GM23248 (cell line): ENCODE data around the gene OR2V2. TPM values are rescaled to one million over a fixed set of nuclear protein-coding genes. Genes with fewer than 3 reads are reported as not detected.

Experiments used
- DNase-seq: peaks from one replicate; pipeline ENCODE4 v3.0.0-alpha.2; 2015
- H2AFZ ChIP-seq: fragments of 200-600 bp; sonication (generic); 2 replicates; pipeline ENCODE4 v1.6.1; 2016; ENCODE audit warnings: antibody characterized with exemption
- H3F3A ChIP-seq: fragments of 200-600 bp; sonication (generic); 2 replicates; pipeline ENCODE4 v1.6.1; 2016; ENCODE audit warnings: mild to moderate bottlenecking, antibody characterized with exemption, mixed run types; ENCODE audit not compliant: insufficient read depth
- H3K27ac ChIP-seq: fragments of 200-600 bp; sonication (generic); 2 replicates; pipeline ENCODE4 v1.5.1; 2016; ENCODE audit warnings: mild to moderate bottlenecking
- H3K27me3 ChIP-seq: fragments of 200-600 bp; sonication (generic); replicated peaks from 2 replicates; pipeline ENCODE4 v1.6.1; 2016; ENCODE audit warnings: mild to moderate bottlenecking; ENCODE audit not compliant: insufficient read depth
- H3K36me3 ChIP-seq: fragments of 200-600 bp; sonication (generic); 2 replicates; pipeline ENCODE4 v1.6.1; 2016; ENCODE audit warnings: low read depth, mild to moderate bottlenecking
- H3K4me1 ChIP-seq: fragments of 200-600 bp; sonication (generic); 2 replicates; pipeline ENCODE4 v1.6.1; 2016; ENCODE audit warnings: mild to moderate bottlenecking; ENCODE audit not compliant: insufficient read depth
- H3K4me2 ChIP-seq: fragments of 200-600 bp; sonication (generic); one replicate; pipeline ENCODE4 v1.6.1; 2016; ENCODE audit warnings: mild to moderate bottlenecking; ENCODE audit not compliant: unreplicated experiment
- H3K4me3 ChIP-seq: fragments of 200-600 bp; sonication (generic); 2 replicates; pipeline ENCODE4 v1.5.1; 2016; ENCODE audit warnings: mild to moderate bottlenecking
- H3K79me2 ChIP-seq: fragments of 200-600 bp; sonication (generic); 2 replicates; pipeline ENCODE4 v1.6.1; 2016; ENCODE audit warnings: mild to moderate bottlenecking; ENCODE audit not compliant: insufficient read depth
- H3K9ac ChIP-seq: fragments of 200-600 bp; sonication (generic); 2 replicates; pipeline ENCODE4 v1.6.1; 2016; ENCODE audit warnings: mild to moderate bottlenecking
- H3K9me2 ChIP-seq: fragments of 200-600 bp; sonication (generic); 2 replicates; pipeline ENCODE4 v1.6.1; 2016; ENCODE audit warnings: mixed run types, mild to moderate bottlenecking, moderate library complexity; ENCODE audit not compliant: insufficient read depth
- H3K9me3 ChIP-seq: fragments of 200-600 bp; sonication (generic); one replicate; pipeline ENCODE4 v1.6.1; 2017; ENCODE audit warnings: low read depth
- H4K20me1 ChIP-seq: fragments of 200-600 bp; sonication (generic); 2 replicates; pipeline ENCODE4 v1.6.0; 2016; ENCODE audit not compliant: insufficient read depth
- EZH2 ChIP-seq: fragments of 200-600 bp; sonication (generic); IDR thresholded peaks from 2 replicates; pipeline ENCODE4 v1.6.1; 2018; ENCODE audit warnings: antibody characterized with exemption, mild to moderate bottlenecking; ENCODE audit not compliant: insufficient read depth, poor library complexity, severe bottlenecking
- EZH2phosphoT487 ChIP-seq: fragments of 200-600 bp; sonication (generic); IDR thresholded peaks from 2 replicates; pipeline ENCODE4 v1.6.1; 2018; ENCODE audit warnings: antibody characterized with exemption, moderate library complexity, mild to moderate bottlenecking, low read depth; ENCODE audit not compliant: insufficient read depth
- WGBS, 2 experiments: methylation state at CpG; one replicate each; pipeline ENCODE4 v1.1.6; 2015 to 2017; ENCODE audit warnings: low lambda C conversion rate in 2 of 2, low coverage in 1 of 2; ENCODE audit errors: missing lambda C conversion rate in 2 of 2; 5-methylcytosine and 5-hydroxymethylcytosine counted together
- in situ Hi-C: fragments of 300-500 bp; cut with MboI; formaldehyde crosslinking; loops from 2 replicates; pipeline ENCODE4 v1.15.0; 2020
- polyA plus RNA-seq: library from polyadenylated mRNA; unstranded; fragments of >200 nt; fragmentation: Nextera tagmentation; extraction: Ambion mirVana; gene quantifications from 2 replicates; pipeline ENCODE4 v1.2.1, GENCODE V29; 2016
- total RNA-seq: library from RNA; depleted of rRNA; stranded (reverse); fragments of >200 nt; shearing (Covaris generic); gene quantifications from 2 replicates; pipeline ENCODE4 v1.2.3, GENCODE V29; 2014

OR2V2 gene
- total and polyA plus RNA-seq, 2 experiments from 2014 or later: not detected

- in situ Hi-C loops: no loop called here
- no peaks in the 10 kb centered on the region for H3K36me3 ChIP-seq
- H3K27me3 ChIP-seq: no peaks in the 10 kb centered on the region; the same call in 1 of the 2 replicates
These were observed 16.4 kb upstream of the OR2V2 start, which contains the start of gene OR2V1 for GRCh38 chr5:181130832-181131496. OR2V1 (minus strand) TSS chr5:181131169; CDS start chr5:181125304, 5,865 bp downstream.

GRCh38 chr5:181131514-181131913, 15.9 kb upstream of the OR2V2 start:
- no peaks in the 10 kb centered on the region; the same call in 1 of the 2 replicates for H3K27me3 ChIP-seq
- in situ Hi-C loops: no loop called here
- H3K4me1 ChIP-seq: 0 out of 2 replicates have a peak, but pooled peaks cover 5% of the 10 kb centered on the region
- no peak overlapping the region for H2AFZ ChIP-seq
- no peak overlapping the region for H3K4me2 ChIP-seq
- H3F3A ChIP-seq: peaks cover 6% of the 10 kb centered on the region; the same call in 1 of the 2 replicates
- H3K27ac ChIP-seq: no peak overlapping the region
- H4K20me1 ChIP-seq: no peaks in the 10 kb centered on the region
- H3K36me3 ChIP-seq: no peaks in the 10 kb centered on the region
- 76% methylated on average over 11 of the region's 11 CpGs for WGBS, 2 experiments
- H3K9ac ChIP-seq: no peak overlapping the region
- no peak overlapping the region for H3K4me3 ChIP-seq
- H3K9me3 ChIP-seq: no peaks in the 10 kb centered on the region
- no peaks in the 10 kb centered on the region for H3K79me2 ChIP-seq
- TF ChIP-seq EZH2phosphoT487 (no peak), EZH2 (no peak)
- DNase-seq: no peak
- H3K9me2 ChIP-seq: no peaks in the 10 kb centered on the region

More at GRCh38 chr5:181130832-181131496, 16.4 kb upstream of the OR2V2 start, which contains the start of gene OR2V1:
- Histone ChIP-seq H3K27ac (no peak within 1 kb of the TSS), H3K4me3 (no peak within 1 kb of the TSS), H3F3A (peaks cover 6% of the 10 kb centered on the region; the same call in 1 of the 2 replicates), H3K4me2 (no peak within 1 kb of the TSS), H3K4me1 (0 out of 2 replicates have a peak, but pooled peaks cover 5% of the 10 kb centered on the region), H3K79me2 (no peaks in the 10 kb centered on the region), H4K20me1 (no peaks in the 10 kb centered on the region), H3K9me3 (no peaks in the 10 kb centered on the region), H2AFZ (no peak within 1 kb of the TSS), H3K9ac (no peak within 1 kb of the TSS), H3K9me2 (no peaks in the 10 kb centered on the region)
- TF ChIP-seq EZH2 (no peak), EZH2phosphoT487 (no peak)
- DNase-seq: no peak
- WGBS, 2 experiments: 52 to 54% methylated on average over 14 of the region's 14 CpGs

- Histone ChIP-seq H3K4me3 (no peak overlapping the region), H3K79me2 (no peaks in the 10 kb centered on the region), H3K27ac (no peak overlapping the region), H3K4me1 (0 out of 2 replicates have a peak, but pooled peaks cover 5% of the 10 kb centered on the region), H3K36me3 (no peaks in the 10 kb centered on the region), H3K9ac (no peak overlapping the region), H3K9me2 (no peaks in the 10 kb centered on the region), H2AFZ (no peak overlapping the region), H3K4me2 (no peak overlapping the region), H4K20me1 (no peaks in the 10 kb centered on the region), H3K27me3 (no peaks in the 10 kb centered on the region; the same call in none of the 2 replicates), H3F3A (peaks cover 6% of the 10 kb centered on the region; the same call in 1 of the 2 replicates), H3K9me3 (no peaks in the 10 kb centered on the region)
- in situ Hi-C loops: no loop called here
- no peak for DNase-seq
- TF ChIP-seq EZH2: no peak
- TF ChIP-seq EZH2phosphoT487: no peak
- 76 to 82% methylated on average over 3 of the region's 3 CpGs for WGBS, 2 experiments
These were observed 14.3 kb upstream of the OR2V2 start for GRCh38 chr5:181133083-181133482.

GRCh38 chr5:181133610-181134231, 13.7 kb upstream of the OR2V2 start:
- Histone ChIP-seq H3F3A (peaks cover 6% of the 10 kb centered on the region; the same call in 1 of the 2 replicates), H4K20me1 (no peaks in the 10 kb centered on the region), H3K4me1 (0 out of 2 replicates have a peak, but pooled peaks cover 5% of the 10 kb centered on the region), H3K27ac (no peak overlapping the region), H3K9me2 (no peaks in the 10 kb centered on the region), H3K79me2 (no peaks in the 10 kb centered on the region), H3K9me3 (no peaks in the 10 kb centered on the region), H3K4me3 (no peak overlapping the region), H2AFZ (no peak overlapping the region), H3K36me3 (no peaks in the 10 kb centered on the region), H3K4me2 (peak overlapping the region; percentile 1), H3K9ac (no peak overlapping the region), H3K27me3 (no peaks in the 10 kb centered on the region; the same call in none of the 2 replicates)
- DNase-seq: peak; percentile 83
- in situ Hi-C loops: no loop called here
- WGBS, 2 experiments: 44 to 48% methylated on average over 10 of the region's 10 CpGs
- TF ChIP-seq EZH2 (no peak), EZH2phosphoT487 (no peak)
